COR-L47 (cell line): ENCODE data around the gene SPC24.

Experiments used
- DNase-seq: peaks from one replicate; lab custom pipeline; 2025; lab: John Stamatoyannopoulos, UW

Gene SPC24, protein sequence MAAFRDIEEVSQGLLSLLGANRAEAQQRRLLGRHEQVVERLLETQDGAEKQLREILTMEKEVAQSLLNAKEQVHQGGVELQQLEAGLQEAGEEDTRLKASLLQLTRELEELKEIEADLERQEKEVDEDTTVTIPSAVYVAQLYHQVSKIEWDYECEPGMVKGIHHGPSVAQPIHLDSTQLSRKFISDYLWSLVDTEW

DNA sequence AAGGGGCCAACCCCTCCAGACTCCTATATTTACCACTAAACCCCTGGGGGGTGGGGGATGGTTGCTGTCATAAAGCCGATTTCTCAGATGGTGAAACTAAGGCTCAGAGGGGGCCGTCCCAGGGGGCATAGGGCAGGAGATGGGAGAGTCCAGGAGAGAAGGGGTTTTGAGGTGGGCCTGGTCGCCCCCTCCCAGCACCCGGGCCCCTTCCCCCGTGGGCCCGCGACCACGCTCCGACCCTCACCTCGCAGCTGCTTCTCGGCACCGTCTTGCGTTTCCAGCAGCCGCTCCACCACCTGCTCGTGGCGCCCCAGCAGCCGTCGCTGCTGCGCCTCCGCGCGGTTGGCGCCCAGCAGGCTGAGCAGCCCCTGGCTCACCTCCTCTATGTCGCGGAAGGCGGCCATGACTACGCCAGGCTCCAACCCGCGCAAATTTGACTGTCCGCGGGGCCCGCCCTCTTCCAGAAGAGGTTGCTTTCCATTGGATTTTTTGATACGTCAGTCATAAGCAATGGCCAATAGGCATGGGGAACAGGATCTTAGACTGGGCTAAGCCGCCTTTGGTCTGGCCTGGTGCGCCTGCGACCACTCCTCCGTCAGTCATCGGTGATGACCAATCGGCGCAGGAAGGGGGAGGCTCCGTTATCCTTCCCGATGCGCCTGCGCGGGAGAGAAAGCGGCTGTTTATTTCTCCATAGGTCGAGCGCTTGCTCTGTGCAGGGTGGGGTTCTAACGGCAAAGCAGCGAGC, at the start of gene SPC24:
TSS of gene SPC24 (minus strand) at position 410 of the 748 bp plus-strand sequence. CDS start at position 404, 6 bp downstream.
- DNase-seq, result peak; percentile 97

DNA sequence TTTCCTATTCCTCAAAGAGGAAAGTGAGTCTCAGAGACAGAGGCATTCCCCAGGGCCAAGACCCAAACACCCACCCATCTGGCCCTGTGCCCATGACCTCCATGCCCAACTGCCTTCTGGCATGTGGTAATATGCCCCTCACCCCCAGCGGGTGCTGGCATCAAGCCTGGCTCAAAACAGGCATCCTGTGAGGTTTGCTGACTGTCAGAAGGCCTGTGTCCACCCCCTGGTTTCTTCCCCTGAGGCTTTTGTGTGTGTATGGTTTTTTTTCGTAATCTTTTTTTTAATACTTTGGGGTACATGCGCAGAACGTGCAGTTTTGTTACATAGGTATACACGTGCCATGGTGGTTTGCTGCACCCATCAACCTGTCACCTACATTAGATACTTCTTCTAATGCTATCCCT, 49.4 kb upstream of the SPC24 start:
- peak; percentile 25 for DNase-seq

DNA sequence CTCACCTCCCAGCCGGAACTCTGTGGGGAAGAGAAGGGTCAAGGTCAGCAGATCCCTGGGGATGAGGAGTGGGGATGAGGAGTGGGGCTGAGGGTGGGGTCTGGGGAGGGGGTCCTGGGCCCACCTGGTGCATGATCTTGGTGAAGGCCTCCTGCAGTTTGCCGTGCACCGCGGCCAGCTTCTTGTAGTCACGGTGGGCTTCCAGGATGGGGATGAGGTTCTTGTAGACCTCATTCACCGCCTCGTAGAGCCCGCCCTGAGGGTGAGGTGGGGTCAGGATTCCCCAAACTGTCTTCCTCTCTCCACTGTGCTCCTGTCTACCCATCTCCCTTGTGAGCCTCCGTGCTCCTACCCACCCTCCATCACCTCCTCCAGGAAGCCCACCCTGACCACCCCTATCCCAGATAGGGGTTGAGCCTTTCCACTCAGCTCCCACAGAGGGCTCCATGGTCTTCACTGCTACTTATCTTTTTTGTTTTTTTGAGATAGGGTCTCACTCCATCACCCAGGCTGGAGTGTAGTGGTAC, 48.6 kb upstream of the SPC24 start:
- no peak for DNase-seq

DNA sequence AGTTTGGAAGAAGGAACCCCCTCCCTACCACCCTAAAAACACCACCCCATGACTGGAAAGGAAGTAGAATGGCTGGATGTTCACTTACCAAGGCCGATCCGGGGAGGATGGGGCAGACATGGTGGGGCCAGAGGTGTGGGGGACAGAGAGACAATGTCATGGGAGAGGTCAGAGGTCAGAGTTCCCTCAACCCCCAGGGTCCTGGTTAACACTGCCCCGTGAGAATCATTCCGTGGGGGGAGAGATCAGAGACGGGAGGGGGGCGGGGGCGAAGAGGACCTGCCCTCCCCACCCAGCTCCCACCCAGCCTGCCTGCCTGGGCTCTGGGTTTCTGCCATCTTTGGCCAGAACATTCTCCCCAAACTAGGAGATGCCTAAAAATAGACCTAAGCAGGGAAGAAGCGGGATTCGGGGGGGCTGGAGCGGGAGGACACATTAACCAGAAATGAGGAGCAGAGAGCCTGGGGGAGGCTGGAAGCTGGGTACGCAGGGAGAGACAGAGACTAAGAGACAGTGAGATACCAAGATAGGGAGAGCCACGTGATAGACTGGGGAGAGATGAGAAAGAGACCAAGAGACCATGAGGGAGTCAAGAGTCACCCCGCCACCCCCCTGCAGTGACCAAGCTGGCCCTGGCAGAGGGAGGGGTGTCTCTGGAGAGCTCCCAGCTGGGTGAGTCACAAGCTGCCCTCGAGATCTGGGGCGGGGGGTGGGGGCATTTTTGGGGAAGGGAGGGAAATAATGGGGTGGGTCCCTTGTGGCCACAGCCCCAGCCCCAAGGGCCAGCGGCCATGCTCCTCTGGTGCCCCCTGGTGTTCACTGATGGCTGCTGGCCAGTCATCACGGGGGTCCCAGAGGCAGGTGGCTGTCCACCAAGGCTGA, 47.9 kb upstream of the SPC24 start:
- DNase-seq, result peak; percentile 36

DNA sequence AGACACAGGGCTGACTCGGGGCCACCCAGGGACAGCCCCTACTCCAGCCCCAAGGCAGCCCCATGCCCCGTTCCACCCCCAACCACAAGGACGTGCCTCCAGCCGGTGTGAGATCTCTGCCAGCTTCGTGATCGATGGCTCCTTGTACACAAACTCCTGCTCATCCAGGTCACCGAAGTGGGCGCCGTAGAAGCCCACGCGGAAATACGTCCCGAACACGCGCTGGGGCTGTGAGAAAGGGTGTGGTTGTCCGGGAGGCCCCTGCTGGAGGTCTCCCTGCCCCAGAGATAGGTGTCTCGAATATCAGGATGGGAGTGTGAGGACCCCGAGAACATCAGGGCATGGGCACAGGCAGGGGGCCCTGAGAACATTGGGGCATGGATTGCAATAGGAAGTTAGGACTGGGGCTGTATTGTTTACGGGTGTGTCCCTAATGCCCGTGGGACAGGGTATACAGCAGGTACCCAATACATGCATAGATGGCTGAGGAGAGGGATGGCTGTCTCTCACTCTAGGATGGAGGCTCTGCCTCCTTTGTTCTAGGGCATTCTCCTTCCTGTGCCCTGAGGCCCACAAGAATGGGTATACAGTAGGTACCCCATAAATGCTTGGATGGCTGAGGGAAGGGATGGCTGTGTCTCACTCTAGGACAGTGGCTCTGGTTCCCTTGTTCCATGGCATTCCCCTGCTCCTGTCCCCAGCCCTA, 47.1 kb upstream of the SPC24 start:
- no peak for DNase-seq

DNA sequence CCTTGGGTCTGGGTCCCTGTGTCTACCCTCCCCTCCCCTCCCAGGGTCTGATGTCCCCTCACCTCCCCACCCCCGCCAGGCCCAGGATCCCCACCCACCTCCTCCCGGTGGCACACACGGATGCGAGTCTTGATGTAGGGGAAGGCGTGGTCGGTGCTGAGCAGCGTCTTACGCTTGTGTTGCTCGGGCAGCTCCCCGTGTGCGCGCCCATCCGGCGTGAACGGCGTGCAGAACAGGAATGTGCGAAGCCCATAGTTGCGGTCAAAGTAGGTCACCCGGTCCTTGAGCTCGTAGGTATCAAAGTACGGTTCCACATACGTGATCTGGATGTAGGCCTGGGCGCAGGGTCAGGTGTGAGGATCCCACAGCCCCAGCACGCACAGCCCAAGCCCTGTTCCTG, 46.2 kb upstream of the SPC24 start:
- DNase-seq, result no peak

DNA sequence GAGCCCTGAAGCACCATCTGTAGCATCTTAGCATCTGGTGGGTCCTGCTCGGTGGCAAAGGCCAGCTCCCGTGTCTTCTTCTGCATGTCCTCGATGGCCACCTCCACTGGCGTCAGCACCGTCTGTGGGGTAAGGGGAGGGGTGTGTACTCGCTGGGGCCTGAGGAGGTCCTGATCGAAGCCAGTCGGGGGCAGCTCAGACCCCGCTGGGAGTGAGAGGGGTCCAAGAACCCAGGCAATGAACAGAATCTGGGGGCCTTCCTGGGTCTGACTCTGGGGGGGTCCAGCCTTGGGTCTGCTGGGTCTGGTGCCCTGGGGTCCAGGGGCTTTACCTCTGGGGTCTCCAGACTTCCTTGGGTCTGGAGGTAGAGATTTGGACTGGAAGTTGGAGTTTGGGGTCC, 45.3 kb upstream of the SPC24 start:
- no peak for DNase-seq

DNA sequence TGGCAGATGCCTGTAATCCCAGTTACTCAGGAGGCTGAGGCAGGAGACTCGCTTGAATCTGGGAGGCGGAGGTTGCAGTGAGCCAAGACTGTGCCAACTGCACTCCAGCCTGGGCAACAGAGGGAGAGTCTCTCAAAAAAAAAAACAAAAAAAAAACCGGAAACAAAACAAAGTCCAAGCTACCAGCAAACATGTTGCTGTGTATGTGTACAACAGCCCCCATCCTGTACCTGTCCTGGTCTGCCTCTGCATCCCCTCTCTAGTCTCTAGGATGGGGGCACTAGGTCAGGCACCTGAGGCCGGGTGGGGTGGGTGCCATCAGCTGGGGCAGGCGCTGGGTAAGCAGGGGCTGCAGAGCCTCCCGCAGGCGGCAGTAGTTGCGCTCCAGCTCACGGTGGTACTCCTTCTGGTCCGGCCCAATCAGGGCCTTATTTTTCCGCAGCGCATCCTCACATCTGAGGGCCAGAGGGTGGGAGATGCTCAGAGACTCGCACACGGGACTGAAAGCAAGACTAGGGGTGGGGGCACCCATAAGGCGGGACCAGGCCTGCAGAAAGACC, 44.5 kb upstream of the SPC24 start:
- DNase-seq, result no peak

DNA sequence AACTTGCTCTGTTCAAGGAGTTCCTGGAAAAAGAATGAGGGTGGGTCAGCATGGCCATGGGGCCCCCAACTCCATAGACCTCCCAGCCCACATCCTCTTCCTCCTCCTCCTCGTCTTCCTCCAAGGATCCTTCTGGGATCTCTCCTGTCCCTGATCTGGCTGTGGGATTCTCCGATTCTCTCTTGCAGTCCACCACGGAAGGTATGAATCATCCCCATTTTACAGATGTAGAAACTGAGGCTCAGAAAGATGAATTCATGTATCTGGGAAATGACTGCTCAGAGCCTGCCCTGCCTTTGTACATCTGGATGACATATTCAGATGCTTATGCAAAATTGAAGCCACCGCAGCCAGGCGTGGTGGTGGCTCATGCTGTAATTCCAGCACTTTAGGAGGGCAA, 43.9 kb upstream of the SPC24 start:
- DNase-seq, result no peak

DNA sequence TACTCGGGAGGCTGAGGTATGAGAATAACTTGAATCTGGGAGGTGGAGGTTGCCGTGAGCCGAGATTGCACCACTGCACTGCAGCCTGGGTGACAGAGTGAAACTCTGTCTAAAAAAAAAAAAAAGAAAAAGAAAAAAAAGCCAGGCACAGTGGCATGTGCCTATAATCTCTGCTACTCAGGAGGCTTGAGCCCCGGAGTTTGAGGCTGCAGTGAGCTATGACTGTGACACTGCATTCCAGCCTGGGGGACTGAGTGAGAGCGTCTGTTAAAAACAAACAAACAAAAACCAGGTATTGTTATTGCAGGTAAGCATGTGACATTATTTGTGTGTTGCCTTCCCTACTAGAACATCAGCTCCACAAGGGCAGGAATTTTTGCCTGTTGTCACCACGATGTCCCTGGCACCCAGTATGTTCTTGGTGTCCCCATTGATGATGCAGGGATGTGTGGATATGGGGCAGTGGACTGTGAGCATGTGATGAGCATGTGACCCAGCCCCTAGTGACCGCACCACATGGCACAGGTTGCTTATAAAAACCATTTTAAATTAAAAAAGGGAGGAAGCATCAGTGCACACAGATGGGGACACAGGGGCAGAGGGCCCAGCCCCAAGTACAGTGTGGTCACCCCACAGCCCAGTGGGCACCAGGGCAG, 43.3 kb upstream of the SPC24 start:
- DNase-seq, result no peak

DNA sequence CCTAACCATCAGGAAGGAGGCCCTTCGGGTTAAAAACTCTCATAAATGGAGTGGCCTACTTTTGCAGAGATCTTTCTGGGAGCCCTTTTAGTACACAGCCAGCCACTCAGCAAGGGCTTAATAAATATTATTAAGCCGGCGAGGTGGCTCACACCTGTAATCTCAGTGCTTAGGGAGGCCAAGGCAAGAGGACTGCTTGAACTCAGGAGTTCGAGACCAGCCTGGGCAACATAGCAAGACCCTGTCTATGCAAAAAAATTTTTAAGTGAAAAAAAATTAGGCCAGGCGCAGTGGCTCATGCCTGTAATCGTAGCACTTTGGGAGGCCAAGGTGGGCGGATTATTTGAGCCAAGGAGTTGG, 42.6 kb upstream of the SPC24 start:
- no peak for DNase-seq

DNA sequence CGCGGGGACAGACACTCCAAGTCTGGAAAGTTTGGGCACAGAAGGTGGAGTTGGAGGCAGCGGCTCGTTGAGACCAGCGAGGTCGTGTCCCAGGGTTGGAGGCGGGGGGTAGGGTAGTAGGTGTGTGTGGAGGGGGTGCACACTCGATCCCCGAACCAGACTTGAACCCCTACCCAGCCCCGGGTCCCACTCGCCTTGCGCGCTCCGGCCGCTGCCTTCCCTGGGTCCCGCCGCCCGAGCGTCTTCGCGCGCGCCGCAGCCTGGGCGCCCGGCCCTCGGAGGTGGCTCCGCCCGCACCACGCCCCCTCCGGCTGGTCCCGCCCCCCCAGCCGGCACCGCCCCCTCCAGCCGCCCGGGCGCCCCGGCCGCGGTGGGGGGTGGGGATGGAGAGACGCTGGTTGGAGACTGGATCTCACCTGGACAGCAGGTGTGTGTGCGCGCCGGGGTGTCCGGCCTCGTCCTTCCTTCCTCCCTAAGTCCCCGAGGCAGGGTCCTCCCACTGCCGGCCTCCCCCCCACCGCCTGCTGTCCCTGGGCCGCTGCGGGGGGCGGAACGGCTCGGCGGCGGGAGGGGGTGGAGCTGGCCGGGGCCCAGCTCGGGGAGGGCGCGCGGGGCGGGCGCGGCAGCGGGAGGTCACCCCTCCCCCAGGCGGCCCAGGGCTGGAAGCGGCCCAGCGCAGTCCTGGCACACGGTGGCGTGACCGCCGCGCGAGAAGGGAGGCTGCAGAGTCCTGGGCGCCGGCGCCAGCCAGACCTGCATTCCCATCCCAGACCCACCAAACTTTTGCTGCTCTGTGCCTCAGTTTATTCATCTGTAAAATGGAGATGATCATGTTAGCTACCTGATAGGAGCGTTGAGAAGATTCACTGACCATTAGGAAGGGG, 42.0 kb upstream of the SPC24 start, which contains the start of gene KANK2:
TSS of gene KANK2 (minus strand) at position 255 of the 884 bp plus-strand sequence. CDS start 3,034 bp downstream, outside the sequence.
- DNase-seq, result peak; percentile 95

DNA sequence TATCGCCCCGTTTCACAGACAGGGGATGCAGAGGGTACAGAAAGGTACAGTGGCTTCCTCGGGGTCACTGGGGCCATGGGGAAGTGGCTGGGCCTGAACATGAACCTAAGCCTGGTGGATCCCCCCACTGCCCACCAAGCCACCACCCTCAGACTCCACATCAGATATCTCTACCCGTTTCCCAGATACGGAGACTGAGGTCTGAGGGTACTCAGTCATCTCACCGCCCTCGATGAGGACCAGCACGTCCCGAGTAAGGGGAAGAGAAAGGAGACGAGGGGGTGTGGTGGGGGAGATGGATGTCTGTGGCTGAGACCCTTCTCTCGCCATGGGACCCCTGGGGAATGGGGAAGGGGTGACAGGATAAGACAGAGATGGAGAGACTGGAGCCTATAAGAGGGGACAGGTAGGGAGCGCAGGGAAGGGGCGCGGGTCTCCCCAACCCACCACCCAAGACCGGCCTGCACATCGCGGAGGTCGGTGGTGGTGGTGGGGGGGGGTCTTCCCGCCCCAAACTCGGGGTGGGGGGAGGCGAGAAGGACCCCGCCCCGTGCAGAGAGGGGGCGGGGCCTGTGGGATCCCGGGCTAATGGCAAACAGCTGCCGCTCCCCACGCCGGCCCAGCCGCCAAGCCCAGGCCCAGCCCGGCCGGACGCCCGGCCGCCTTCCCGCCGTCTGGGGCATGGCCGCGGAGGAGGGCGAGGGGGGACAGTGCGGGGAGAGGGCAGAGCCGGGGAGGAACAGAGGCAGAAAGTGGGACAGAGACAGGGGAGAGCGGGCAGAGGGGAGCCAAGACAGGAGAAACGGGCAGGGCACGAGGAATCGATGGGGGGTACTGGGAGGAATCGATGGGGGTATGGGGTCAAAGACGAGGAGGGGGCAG, 41.1 kb upstream of the SPC24 start:
- DNase-seq, result peak; percentile 13

DNA sequence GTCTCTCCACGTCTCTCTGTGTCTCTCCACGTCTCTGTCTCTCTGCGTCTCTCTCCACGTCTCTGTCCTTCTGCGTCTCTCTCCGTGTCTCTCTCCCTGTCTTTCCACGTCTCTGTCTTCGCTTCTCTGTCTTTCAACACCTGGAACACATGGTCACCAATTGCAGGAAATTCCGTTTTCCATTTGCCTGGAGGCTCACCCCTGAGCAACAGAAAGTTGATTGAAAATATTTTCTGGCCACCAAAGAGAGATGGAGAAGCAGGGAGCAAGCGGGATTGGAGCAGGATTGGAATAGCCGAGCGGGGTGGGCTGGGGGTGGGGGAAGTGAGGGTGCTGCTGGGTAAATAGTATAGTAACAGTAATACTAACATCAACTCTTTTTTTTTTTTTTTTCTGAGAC, 40.1 kb upstream of the SPC24 start:
- no peak for DNase-seq

DNA sequence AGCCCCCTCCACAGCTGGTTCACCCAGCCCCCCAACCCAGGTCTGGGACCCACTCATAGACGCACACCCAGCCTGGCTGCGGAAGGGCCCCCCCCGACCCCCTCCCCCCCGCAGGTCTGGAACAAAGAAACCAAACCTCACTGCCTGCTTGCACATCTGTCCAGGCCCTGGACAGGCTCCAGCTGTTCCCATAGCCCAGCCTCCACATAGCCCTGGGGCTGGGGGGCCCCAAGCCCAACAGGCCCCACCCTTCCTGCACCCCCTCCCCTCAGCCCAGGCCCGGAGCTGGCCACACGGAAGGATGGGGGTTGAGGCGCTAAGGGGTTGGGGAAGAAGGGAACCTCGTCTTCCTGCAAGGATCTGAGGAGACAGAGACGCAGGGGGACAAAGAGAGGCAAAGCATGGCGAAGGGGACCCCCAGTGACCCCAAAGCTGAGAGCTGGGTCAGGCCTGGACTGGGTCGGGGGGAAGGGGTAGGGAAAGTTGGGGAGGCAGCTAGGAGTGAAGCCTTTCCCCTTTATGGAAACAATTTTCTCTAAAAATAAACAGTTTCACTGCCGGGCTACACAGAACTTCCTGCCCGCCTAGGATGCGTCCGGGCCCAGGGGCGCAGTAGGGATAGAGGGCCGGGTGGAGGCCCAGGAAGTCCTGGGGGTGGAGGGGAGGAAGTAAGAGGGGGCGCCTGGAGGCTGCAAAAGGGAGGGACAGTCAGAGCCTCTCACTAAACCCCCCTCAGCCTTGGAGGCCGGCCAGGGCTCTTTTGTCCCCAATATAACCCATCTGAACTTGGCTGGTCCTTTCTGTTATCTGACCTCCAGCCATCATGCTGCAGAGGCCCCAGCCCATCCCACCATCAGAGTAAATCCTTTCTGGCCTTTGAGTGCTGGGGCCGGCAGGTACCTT, 39.3 kb upstream of the SPC24 start:
- no peak for DNase-seq

DNA sequence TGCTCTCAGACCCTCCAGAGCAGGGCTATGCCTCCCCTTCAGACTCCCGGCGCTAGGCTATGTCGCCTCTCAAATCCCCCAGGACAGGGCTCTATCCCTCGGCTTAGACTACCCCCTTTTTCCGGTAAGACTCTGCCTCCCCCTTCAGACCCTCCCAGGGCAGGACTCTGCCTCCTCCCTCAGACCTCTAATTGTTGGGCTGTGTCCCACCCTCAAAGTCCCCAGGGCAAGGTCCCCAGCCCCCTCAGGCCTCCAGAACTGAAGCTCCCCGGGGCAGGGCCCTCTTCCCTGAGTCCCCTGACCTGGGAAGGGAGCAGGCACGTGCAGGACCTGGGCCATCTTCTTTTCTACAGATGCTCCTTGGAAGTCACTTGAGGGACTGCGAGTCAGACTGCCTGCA, 38.6 kb upstream of the SPC24 start:
- DNase-seq, result no peak

DNA sequence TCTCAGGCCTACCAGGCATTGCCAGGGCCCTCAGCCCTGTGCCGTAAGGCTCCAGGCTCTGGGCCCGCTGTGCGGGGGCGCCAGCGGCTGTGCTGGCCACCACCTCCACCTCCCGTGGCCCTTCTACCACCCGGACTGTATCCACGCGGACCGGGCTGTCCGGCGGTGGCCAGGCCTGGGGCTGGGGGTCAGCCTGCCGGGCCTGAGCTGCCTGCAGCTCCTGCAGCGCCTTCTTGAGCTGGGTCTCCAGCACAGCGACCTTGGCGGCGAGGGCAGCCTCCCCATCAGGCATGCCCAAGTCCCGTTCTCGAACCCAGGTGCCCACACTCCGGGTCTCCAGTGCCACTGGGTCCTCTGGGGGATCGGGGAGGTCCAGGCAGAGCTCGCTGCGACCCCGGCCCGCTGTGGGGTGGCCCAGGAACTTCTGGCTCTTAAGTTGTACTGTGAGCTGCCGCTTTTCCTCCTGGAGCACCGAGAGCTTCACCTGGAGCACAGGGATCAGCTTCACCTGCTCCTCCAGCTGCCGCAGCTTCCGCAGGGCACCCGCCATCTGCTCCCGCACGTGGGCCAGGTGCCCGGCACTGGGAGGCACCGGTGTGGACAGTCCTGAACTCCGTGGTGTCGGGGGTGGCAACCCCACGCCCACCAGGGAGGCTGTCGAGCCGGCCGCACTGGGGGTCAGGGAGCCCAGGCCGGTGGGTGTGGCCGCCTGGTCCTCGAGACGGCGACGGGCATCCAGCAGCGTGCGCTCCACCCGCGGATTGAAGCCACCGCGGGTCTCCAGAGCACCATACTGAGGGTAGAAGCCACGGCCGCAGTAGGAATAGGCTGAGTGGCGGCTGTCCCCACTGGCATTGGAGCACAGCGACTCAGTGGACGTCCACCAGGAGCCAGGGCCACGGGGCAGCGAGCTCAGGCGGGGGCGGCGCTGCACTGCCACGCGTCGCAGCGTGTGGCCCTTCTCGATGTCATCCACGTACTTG, 37.7 kb upstream of the SPC24 start:
- no peak for DNase-seq
